ENCODE results near the gene STK39. TPM values are rescaled to one million over a fixed set of nuclear protein-coding genes. Genes with fewer than 3 reads are reported as not detected.

Gene STK39
- total RNA-seq (2022; extraction: Qiagen RNA extraction; ENCODE audit: low read depth): 13.7 to 18.9 TPM (median 17.4 TPM) in 5 replicates

DNA sequence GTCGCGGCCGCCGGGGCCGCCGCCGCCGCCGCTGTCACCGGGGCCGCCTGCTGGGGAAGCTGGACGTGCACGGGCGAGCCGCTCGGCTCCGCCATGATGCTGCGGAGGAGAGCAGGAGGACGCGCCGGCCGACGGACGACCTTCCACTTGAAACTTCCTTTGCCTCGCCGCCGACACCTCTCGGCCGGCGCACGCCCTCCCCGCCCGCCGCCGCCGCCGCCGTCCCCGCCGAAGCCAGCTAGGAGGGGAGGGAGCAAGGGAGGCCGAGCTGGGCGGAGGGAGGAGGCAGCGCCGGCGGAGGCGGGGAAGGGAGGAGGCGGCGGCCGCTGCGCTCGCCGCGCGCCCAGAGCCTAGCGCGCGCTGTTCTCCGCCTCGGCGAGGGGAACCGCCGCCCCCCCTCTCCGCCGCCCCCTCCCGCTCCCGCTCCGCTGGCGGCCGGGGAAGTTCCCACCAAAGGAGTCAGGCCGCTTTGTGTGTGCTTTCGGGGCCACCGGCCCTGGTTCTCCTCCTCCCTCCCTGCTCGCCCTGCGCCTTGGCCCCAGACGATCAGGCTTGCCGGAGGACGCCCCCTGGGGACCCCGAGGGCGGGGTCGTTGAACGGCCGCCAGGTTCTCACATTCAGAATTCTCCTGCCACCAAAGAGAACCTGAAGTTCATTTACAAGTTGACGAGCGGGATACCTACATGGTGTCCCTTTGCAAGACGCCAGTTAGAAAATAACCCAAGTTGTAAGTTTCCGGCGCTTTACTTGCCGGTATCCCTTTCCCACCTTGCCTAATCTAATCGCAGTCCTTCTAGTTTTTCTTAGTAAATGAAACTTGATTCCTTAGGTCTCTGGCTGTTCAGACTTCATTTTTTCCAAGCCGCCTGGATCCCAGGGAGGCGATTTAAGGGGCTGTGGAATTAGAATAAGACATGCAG, at the start of gene STK39:
Gene STK39, minus strand, starts transcription at position 255 of the 921 bp plus-strand sequence. Its CDS starts 160 bp downstream, at position 95.

Other genes with a start within 250 kb of the STK39 start
- gene CERS6, start 208.7 kb upstream of the STK39 start, total RNA-seq (2022; extraction: Qiagen RNA extraction; ENCODE audit: low read depth): 13.4 to 18.7 TPM (median 17.1 TPM) in 5 replicates

Measured in A549 treated with GW870086 at 1 μM for 4 hours (cell line).